ENCODE data around the gene AAGAB. TPM values are rescaled to one million over a fixed set of nuclear protein-coding genes. Genes with fewer than 3 reads are reported as not detected.

Gene AAGAB
- total RNA-seq, 4 donors from 2014 or later = 19.1 to 36.5 (median 27.6) TPM

GRCh38 chr15:67224889-67225288 is 29.6 kb downstream of the AAGAB start:
- no peaks in the 10 kb centered on the region for H3K9me3 ChIP-seq
- H3K36me3 ChIP-seq = peaks cover 0 to 17% of the 10 kb centered on the region in 2 donors
- H3K4me1 ChIP-seq = no peaks in the 10 kb centered on the region
- H3K27me3 ChIP-seq = no peaks in the 10 kb centered on the region
- 89 to 100% methylated on average over 3 of the region's 3 CpGs for WGBS, 2 donors (ENCODE audit: low coverage in 1 of 2)
- H3K27ac ChIP-seq = no peak overlapping the region
- no peak overlapping the region for H3K4me3 ChIP-seq
- ATAC-seq = no peak
- TF ChIP-seq POLR2A (IDR thresholded peaks at IDR 0.05) = no peak
- TF ChIP-seq CTCF (IDR thresholded peaks at IDR 0.05) = no peak
- TF ChIP-seq POLR2AphosphoS5 (IDR thresholded peaks at IDR 0.05) = no peak
- no peak for TF ChIP-seq EP300 (IDR thresholded peaks at IDR 0.05)

- no peaks in the 10 kb centered on the region for H3K4me1 ChIP-seq
- H3K36me3 ChIP-seq = no peaks in the 10 kb centered on the region
- no peak overlapping the region for H3K4me3 ChIP-seq
- TF ChIP-seq CTCF (IDR thresholded peaks at IDR 0.05) = no peak
- no peak for TF ChIP-seq POLR2AphosphoS5 (IDR thresholded peaks at IDR 0.05)
- TF ChIP-seq EP300 (IDR thresholded peaks at IDR 0.05) = no peak
- no peak for TF ChIP-seq POLR2A (IDR thresholded peaks at IDR 0.05)
- no peak overlapping the region for H3K27ac ChIP-seq
- H3K27me3 ChIP-seq = no peaks in the 10 kb centered on the region
- ATAC-seq = no peak
- 92 to 95% methylated on average over 2 of the region's 2 CpGs for WGBS, 2 donors (ENCODE audit: low coverage in 1 of 2)
- H3K9me3 ChIP-seq = no peaks in the 10 kb centered on the region
These were observed 35.2 kb downstream of the AAGAB start for GRCh38 chr15:67219288-67219687.

GRCh38 chr15:67218428-67218827 is 36.0 kb downstream of the AAGAB start:
- no peaks in the 10 kb centered on the region for H3K27me3 ChIP-seq
- H3K4me1 ChIP-seq = peaks cover 0 to under 1% (median 0%) of the 10 kb centered on the region in 3 donors
- no peak overlapping the region for H3K27ac ChIP-seq
- H3K36me3 ChIP-seq = no peaks in the 10 kb centered on the region
- H3K9me3 ChIP-seq = no peaks in the 10 kb centered on the region
- ATAC-seq = no peak
- no peak overlapping the region for H3K4me3 ChIP-seq
- no peak for TF ChIP-seq POLR2A (IDR thresholded peaks at IDR 0.05)
- TF ChIP-seq CTCF (IDR thresholded peaks at IDR 0.05) = no peak
- no peak for TF ChIP-seq POLR2AphosphoS5 (IDR thresholded peaks at IDR 0.05)
- no peak for TF ChIP-seq EP300 (IDR thresholded peaks at IDR 0.05)

- H3K4me3 ChIP-seq = no peak overlapping the region
- TF ChIP-seq POLR2A (IDR thresholded peaks at IDR 0.05) (no peak), EP300 (IDR thresholded peaks at IDR 0.05) (no peak), POLR2AphosphoS5 (IDR thresholded peaks at IDR 0.05) (no peak), CTCF (IDR thresholded peaks at IDR 0.05) (no peak)
- peaks cover 0 to 12% (median 0%) of the 10 kb centered on the region in 3 donors for H3K4me1 ChIP-seq
- H3K9me3 ChIP-seq = no peaks in the 10 kb centered on the region
- H3K27ac ChIP-seq = no peak overlapping the region
- ATAC-seq = no peak
- H3K27me3 ChIP-seq = no peaks in the 10 kb centered on the region
- no peaks in the 10 kb centered on the region for H3K36me3 ChIP-seq
These were observed 37.6 kb downstream of the AAGAB start for GRCh38 chr15:67216859-67217258.

- no peak overlapping the region for H3K4me3 ChIP-seq
- TF ChIP-seq EP300 (IDR thresholded peaks at IDR 0.05) (no peak), POLR2A (IDR thresholded peaks at IDR 0.05) (no peak), CTCF (IDR thresholded peaks at IDR 0.05) (no peak), POLR2AphosphoS5 (IDR thresholded peaks at IDR 0.05) (no peak)
- whole genome bisulfite sequencing, 2 donors (ENCODE audit: low coverage in 1 of 2) = 88 to 91% methylated on average over 6 of the region's 6 CpGs
- H3K36me3 ChIP-seq = no peaks in the 10 kb centered on the region
- H3K27me3 ChIP-seq = no peaks in the 10 kb centered on the region
- ATAC-seq = no peak
- no peaks in the 10 kb centered on the region for H3K9me3 ChIP-seq
- H3K4me1 ChIP-seq = peaks cover 0 to 12% (median 0%) of the 10 kb centered on the region in 3 donors
- H3K27ac ChIP-seq = no peak overlapping the region
These were observed 39.4 kb downstream of the AAGAB start for GRCh38 chr15:67215102-67215501.

Data from gastroesophageal sphincter (tissue), 4 donors.